NCI-H526 (cell line): Measurements from ENCODE around the gene TP53I13.

Source experiments
- DNase-seq, 2 experiments: peaks; one replicate each; lab custom pipeline; 2025; lab: John Stamatoyannopoulos, UW

Gene TP53I13

GRCh38 chr17:29593591-29594518, 25.4 kb downstream of the TP53I13 start:
- DNase-seq, result peak; percentile 44 to 82

GRCh38 chr17:29594519-29595090, 26.1 kb downstream of the TP53I13 start:
- DNase-seq, result no peak

DNA sequence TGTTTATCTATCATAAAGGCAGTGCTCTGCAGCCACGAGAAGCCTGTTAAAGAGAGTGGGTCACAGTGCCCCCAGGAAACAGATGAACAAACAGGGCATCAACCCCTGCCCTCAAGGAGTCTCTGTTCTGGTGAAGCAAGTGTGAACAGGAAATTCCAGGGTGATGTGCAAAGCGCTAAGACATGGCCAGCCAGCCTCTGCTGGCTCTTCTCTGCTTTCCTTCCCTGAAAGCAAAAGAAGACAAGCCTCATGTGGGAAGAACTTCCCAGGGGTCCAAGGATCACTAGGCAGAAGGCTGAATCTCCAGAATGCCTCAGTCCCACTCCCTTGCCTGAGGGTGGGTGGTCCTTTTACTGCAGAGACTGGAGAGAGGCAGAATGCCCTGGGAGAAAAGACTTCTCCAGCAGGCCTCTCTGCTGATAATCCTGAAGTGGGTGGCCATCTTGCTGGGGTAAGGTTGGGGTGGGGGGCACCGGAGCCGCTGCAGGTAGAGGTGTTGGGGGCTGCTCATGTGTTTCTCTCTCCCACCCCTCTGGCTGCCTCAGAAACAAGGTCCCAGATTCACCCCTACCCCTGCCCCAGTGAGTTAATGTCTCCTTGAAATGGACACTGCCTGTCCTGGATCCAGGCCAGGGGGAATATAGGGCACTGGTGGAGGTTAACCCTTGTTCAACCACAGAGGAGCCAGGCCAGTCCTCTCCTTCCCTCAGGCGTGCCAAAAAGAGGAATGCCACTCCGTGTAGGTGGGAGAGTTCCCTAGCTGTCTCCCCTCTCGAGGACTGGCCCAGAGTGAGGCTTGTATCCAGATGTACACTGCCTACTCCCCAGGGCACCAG, 26.8 kb downstream of the TP53I13 start:
- DNase-seq, result no peak

DNA sequence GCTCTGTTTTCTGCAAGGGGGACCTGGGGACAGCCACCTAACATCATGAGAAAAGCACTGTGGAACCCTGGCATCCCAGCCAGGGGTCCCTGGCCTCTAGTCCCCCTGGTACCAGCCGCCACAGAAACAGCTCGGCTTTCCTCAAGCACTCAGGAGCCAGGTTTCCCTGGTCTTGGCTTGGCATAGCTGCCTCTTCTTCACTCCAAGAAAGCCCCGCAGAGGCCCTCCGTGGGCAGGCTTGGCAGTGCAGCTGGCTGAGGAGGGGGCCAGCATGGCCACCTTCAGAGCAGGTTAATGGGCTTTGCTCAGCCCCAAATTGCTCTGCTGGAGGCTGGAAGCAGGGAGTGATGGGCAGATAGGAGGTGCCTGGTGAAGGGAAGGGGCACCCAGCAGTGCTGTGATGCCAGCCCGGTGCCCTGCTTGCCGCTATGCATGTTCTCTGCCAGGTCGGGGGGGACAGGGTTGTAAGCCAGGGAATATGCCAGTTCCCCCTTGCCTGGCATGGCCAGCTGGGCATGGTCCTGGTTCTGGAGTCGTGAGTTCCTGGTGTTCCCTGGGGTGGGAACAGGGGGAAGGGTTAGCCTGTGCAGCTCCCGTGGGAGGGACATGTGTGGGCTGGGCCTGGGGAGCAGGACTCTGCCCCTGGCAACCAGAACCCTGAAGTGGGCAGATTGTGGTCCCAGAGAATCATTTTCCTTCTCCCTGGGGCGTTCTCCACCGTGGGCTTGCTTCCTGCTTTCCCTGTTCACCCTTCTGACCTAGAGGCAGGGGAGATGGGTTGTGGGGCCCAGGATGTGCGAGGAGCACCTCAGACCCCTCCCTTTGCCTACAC, 27.7 kb downstream of the TP53I13 start:
- no peak for DNase-seq

GRCh38 chr17:29596811-29597210, 28.3 kb downstream of the TP53I13 start:
- no peak for DNase-seq

- DNase-seq, result peak; percentile 57 to 73
Measured at GRCh38 chr17:29597361-29598172, 29.1 kb downstream of the TP53I13 start.

- no peak for DNase-seq
Measured at GRCh38 chr17:29603109-29603674, 34.7 kb downstream of the TP53I13 start.

GRCh38 chr17:29607557-29608195, 39.2 kb downstream of the TP53I13 start:
- no peak for DNase-seq

DNA sequence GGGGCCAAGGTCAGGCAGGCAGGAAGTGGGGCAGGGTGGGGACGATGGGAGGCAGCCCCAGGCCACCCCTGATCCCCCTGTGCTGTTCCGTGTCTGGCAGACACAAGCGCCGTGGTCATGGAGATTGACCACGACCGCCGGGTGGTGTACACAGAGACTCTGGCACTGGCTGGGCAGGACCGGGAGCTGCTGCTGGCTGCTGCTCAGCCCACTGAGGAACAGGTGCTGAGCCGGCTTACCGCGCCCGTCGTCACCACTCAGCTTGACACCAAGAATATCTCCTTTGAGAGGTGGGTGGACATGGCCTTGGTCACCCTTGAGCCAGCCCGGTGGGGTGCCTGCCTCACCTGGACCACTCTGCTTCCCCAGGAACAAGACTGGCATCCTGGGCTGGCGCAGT, 40.5 kb downstream of the TP53I13 start:
- DNase-seq, result no peak

DNA sequence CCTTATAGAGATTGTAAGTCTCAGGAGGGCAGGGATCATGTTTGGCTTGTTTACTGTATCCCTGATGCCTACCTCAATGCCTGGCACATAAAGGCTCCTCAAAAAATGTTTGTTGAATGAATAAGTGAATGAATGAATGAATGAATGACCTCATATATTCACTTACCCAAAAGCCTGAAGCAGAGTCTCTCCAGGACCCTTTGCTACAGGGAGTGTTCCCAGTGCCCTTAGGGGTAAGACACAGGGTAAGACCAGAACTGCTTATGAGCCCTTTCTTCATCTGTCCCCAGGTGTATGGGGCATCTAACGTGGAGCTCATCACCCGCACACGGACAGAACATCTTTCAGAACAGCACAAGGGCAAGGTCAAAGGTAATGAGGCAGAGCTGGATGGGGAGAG, 41.9 kb downstream of the TP53I13 start:
- DNase-seq, result no peak

DNA sequence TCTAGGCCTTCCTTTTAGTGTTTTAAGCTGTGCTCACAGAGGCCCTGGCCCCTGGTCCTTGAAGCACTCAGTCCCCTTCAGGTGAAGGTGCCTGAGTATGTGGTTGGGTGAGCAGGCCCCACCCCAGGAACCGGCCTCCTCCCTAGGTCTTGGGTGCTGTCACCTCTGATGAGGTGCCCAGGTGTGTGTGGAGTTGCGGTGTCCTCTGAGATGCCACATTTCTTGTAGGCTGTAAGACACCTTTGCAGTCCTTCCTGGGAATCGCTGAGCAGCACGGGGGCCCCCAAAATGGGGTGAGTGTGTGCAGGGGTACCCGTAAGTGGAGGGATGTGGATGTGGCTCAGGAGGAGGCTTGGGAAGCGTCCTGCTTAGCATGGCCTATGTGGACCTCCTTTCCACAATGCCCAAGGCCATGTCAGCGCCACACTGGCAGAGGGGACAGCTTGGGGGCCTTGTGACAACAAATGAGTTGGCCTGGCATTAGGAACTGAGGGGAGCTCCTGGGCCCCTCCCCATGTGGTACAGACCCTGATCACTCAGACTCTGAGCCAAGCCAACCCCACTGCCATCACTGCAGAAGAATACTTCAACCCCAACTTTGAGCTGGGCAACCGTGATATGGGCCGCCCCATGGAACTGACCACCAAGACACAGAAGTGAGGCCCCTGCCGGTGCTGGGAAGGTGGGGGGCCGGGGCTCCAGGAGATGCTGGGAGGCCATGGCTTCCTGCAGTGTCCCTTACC, 43.0 kb downstream of the TP53I13 start:
- no peak for DNase-seq

DNA sequence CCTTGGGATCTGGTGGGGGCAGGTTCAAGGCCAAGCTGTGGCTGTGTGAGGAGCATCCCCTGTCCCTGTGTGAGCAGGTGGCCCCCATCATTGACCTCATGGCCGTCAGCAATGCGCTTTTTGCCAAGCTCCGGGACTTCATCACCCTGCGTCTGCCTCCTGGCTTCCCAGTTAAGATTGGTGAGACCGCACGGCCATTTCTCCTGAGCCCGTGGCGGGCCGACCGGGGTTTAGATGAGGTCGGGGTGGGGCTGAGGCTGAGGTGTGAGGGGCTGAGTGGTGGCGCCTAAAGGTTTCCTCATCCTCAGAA, 43.5 kb downstream of the TP53I13 start:
- DNase-seq, result no peak

DNA sequence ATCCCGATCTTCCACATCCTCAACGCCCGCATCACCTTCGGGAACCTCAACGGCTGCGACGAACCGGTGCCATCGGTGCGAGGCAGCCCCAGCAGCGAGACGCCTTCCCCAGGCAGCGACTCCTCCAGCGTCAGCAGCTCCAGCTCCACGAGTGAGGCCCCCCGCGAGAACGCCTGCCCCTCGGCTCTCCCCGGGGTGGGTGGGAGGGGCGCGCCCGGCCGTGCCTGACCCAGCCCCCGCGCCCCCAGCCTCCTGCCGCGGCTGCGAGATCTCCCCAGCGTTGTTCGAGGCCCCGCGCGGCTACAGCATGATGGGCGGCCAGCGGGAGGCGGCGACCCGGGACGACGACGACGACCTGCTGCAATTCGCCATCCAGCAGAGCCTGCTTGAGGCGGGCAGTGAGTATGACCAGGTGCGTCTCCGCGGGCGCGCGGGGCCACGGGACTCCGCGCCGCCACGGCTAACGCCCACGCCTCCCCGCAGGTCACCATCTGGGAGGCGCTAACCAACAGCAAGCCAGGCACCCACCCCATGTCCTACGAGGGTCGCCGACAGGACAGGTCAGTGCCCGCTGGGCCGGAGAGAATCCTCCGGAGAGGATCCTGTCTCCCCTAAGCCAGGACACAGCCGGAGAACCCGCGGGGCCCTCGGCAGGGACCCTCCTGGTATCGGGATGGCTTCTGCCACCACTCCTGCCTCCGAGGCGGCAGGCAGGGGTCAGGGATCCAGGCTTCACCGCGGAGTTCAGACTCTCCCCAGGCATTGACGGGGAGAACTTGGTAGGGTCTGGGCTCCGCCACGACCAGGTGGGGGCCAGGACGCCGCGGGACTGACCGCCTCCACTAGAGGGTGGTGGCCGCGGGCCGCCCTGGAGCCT, 44.1 kb downstream of the TP53I13 start:
- DNase-seq, result no peak

- no peak for DNase-seq
Measured at GRCh38 chr17:29613352-29613837, 44.9 kb downstream of the TP53I13 start.

GRCh38 chr17:29613856-29614255, 45.4 kb downstream of the TP53I13 start:
- DNase-seq, result no peak

GRCh38 chr17:29614349-29615047, 46.0 kb downstream of the TP53I13 start:
- no peak for DNase-seq

GRCh38 chr17:29615048-29615385, 46.5 kb downstream of the TP53I13 start:
- DNase-seq, result no peak
